ENCODE measurements around the gene SAMSN1.
"Not testable (repeated sequence)": the region's sequence is repeated elsewhere in the genome, so short reads cannot be mapped to it uniquely, and the experiment has no call there.

Gene SAMSN1

DNA sequence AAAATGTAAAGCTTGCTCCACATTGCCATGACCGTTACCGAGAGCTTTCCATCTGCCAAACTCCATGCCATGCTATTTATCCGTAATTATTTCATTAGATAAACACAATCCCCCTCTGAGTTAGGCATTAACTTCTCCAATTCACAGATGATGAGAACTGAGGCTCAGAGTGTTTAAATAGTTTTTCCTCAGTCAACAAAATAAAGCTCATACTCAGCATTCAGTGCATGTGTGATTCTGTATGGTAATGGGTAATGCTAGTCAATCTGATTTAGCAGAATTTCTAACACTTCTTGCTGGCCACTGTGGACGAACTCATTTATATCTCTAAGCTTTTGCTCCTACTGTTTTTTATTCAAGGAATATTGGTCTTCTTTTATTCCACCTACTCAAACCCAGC is 17.3 kb downstream of the SAMSN1 start:
- no peak for DNase-seq (ENCODE audit: low read depth in 2 of 2)

- DNase-seq (ENCODE audit: low read depth in 2 of 2) = no peak
Measured at GRCh38 chr21:14527696-14528652, 18.1 kb downstream of the SAMSN1 start.

GRCh38 chr21:14526836-14527695 is 19.0 kb downstream of the SAMSN1 start:
- DNase-seq (ENCODE audit: low read depth in 2 of 2) = no peak

GRCh38 chr21:14526199-14526598 is 19.9 kb downstream of the SAMSN1 start:
- no peak for DNase-seq (ENCODE audit: low read depth in 2 of 2)

DNA sequence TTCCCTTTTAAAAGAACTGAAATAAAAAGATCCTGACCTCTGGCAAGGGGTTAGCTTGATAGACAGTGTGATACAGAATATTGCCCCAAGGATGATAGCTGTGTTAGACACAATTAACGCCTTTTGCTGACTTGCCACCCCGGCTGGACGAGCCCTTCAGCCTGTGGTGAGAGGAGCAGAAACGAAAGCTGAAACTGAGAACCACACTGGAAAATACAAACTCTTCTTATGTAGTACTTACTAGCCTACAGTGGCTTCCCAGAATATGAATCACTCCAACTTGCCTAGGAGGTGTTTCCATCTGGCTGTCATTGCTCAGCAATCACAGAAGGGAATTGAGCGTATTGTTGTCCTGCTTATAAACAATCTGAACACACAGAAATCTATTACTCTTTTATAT is 22.9 kb downstream of the SAMSN1 start:
- peak; percentile 23 to 33 for DNase-seq (ENCODE audit: low read depth in 2 of 2)

DNA sequence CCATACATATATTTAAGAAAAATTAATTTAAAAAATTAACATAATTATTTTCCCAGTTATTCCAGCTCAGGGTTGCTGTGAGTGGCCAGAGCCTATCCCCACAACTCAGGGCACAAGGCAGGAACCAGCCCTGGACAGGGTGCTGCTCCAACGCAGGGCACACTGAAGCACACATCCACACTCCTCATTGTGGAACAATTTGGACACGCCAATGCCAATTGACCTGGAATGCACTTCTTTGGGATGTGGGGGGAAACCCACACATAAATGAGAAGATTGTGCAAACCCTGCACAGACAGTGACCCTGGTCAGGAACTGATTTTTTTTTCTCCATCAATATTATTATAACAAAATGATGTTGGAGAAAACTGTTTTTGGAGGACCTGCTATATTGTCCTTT is 23.4 kb downstream of the SAMSN1 start:
- no peak for DNase-seq (ENCODE audit: low read depth in 2 of 2)

DNA sequence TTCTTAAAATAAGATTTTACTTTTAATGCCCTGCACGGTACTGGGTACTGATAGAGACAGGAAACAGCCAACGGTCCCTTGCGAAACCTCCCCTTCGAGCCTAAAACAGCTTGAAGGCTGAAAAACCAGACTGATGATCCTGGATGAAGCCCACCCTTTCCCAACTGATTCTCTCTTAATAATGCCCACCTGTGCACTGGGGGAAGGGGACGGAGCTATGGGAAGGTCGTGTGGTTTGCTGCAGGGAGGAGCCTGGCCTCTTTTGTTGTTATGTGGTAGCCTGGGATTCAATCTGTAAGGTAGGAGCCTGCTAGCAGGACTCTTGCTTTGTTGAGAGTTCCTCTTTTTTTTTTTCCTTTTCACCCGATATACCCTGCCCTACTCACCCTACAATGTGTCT is 25.6 kb downstream of the SAMSN1 start:
- DNase-seq (ENCODE audit: low read depth in 2 of 2) = no peak

DNA sequence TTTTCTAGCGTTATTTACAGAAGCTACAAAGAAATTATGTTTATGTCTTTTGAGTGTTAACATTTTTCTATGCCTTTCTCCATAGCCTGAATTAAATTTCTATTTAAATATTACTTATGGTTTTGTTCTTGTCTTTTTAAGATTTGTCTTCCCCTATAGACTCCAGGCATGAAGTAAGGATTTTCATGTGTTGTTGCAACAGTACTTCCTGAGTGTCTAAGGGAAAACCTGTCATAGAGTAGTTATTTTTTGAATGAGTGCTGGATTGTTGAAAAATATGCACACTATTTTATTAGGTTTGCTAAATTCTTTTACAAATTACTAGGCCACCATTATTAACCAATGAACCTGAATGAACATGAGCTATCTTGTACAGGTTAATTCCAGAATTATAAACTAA is 27.1 kb downstream of the SAMSN1 start:
- no peak for DNase-seq (ENCODE audit: low read depth in 2 of 2)

- DNase-seq (ENCODE audit: low read depth in 2 of 2) = no peak
Measured at GRCh38 chr21:14513804-14514203, 32.3 kb downstream of the SAMSN1 start.

DNA sequence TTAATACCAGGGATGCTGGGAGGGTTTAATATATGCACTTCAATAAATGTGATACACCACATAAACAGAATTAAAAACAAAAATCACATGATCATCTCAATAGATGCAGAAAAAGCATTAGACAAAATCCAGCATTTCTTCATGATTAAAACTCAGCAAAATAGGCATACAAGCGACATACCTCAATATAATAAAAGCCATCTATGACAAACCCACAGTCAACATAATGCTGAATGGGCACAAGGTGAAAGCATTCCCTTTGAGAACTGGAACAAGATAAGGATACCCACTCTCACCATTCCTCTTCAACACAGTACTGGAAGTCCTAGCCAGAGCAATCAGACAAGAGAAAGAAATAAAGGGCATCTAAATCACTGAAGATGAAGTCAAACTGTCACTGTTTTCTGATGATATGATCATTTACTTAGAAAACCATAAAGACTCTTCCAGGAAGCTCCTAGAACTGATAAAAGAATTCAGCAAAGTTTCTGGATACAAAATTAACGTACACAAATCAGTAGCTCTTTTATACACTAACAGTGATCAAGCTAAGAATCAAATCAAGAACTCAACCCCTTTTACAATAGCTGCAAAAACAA is 39.2 kb downstream of the SAMSN1 start:
- not testable (repeated sequence) for DNase-seq (ENCODE audit: low read depth in 2 of 2)

DNA sequence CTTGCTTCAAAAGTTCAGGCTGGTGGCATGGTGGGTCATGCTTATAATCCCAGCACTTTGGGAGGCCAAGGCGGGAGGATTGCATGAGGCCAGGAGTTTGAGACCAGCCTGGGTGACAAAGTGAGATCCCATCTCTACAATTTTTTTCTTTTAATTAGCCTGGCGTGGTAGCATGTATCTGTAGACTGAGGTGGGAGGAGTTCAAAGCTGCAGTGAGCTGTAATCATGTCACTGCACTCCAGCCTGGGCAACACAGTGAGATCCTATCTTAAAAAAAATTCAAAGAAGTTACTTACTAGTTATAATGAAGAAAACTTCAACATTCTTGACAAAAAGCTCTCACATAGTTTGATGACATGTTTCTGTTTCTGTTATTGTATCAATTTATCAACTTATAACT is 45.2 kb downstream of the SAMSN1 start:
- no peak for DNase-seq (ENCODE audit: low read depth in 2 of 2)

DNA sequence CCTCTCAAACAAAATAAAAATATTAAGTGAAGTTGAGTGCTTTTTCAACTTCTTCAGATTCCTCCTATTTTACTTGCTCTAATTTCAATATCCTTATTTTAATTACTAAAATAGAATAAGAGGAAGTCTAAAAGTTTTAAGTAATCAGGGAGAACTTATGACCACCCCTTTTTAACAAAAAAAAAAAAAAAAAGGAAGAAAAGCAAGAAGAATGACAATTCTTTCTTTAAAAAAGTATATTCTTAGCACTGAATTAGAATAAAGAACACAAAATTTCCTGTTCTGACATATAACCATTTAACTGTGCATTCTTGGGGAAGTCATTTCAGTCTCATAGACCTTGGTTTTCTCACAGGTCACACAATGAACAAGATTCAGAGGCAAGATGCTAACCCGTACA is 46.8 kb downstream of the SAMSN1 start:
- no peak for DNase-seq (ENCODE audit: low read depth in 2 of 2)

- DNase-seq (ENCODE audit: low read depth in 2 of 2) = no peak
Measured at GRCh38 chr21:14497825-14498224, 48.3 kb downstream of the SAMSN1 start.

- DNase-seq (ENCODE audit: low read depth in 2 of 2) = no peak
Measured at GRCh38 chr21:14495075-14495474, 51.0 kb downstream of the SAMSN1 start.

GRCh38 chr21:14494181-14494580 is 51.9 kb downstream of the SAMSN1 start:
- DNase-seq (ENCODE audit: low read depth in 2 of 2) = not testable (repeated sequence)

GRCh38 chr21:14493731-14494130 is 52.4 kb downstream of the SAMSN1 start:
- no peak for DNase-seq (ENCODE audit: low read depth in 2 of 2)

- no peak for DNase-seq (ENCODE audit: low read depth in 2 of 2)
Measured at GRCh38 chr21:14492931-14493330, 53.2 kb downstream of the SAMSN1 start.

- DNase-seq (ENCODE audit: low read depth in 2 of 2) = no peak
Measured at GRCh38 chr21:14491269-14491681, 54.8 kb downstream of the SAMSN1 start.

GRCh38 chr21:14488672-14489204 is 57.4 kb downstream of the SAMSN1 start:
- no peak for DNase-seq (ENCODE audit: low read depth in 2 of 2)

DNA sequence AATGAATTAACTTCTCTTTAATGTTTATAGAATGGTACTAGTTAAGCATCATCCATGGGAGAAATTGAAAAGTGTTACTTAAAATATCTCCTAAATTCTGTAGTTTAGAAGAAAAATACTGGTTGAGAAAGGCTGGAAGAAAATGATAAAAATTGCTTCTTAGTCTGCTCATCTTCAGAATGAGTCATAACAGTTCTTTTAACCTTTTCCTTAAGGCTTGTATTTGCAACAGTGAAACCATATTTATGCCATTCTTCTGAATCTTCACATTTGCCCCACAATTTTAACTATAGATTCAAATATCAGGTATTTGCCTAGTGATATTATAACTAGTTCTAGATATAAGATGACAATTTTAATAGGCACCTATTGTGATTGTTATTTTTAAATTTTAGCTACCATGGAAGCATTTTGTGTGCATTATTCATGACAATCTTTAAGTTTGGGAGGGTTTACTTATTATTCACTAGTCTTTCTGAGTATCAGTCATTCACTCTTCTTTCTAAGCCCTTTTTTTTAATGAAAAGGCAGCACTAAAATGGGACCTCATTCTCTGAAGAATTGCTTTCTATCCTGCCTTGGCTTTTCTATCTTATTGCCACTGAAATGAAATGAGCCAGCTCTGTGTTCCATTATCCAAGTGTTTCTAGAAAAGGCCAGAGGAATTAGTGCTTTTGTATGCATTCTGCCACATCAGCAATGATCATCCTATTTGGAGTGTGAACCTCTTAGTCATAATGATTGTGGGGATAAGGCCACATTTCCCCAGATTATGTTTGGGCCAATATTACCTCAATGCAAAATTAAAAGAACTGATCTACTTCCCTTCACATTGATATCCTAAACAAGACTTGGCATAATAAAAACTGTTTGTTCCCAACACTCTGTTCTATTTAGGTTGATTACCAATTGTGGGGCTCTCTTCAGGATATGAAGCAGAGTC is 58.4 kb downstream of the SAMSN1 start:
- DNase-seq (ENCODE audit: low read depth in 2 of 2) = no peak

DNA sequence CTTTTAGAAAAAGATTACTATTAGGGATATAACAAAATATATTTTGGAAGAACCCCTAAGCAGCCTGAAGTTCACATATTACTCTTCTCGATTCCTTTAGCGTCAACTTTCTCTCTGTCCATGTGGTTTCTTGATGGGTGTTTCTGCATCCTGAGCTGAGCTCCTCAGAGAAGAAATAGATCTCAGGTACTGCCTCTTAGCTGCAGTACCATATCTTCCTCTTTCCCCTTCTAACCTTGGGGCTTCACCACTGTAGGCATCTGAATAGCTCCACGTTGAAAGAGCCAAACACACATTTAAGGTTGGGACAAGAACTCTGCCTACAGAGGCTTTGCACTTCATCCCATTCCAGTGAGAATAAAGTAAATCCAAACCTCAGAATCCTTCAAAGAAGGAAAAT is 59.2 kb downstream of the SAMSN1 start:
- no peak for DNase-seq (ENCODE audit: low read depth in 2 of 2)
